GM18909 (cell line): Measurements from ENCODE around the gene FXYD2.

Source experiments
- ATAC-seq: cut with Tn5 transposase; IDR thresholded peaks from one replicate; pipeline ENCODE4 v1.9.1; 2021; ENCODE audit warnings: mild to moderate bottlenecking; ENCODE audit not compliant: unreplicated experiment, poor library complexity

Gene FXYD2

DNA sequence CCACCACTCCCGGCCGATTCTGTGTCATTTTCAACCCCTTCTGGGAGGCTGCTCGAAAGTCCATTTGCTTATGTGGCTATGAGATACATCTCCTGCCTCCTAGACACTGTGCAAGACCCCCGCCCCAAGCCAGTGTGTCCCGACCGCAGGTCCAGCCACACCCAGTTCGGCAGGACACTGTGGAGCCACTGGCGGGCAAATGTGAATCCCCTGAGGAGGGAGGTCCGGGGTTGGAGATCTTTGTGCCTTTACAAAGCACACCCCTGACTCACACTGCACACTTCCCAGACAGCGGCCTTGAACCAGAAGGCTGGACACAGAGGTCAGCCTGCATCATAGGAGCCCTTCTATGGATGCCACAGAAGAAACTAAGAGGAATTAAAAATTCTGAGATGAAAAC lies 34.5 kb upstream of the FXYD2 start:
- ATAC-seq, result no peak

DNA sequence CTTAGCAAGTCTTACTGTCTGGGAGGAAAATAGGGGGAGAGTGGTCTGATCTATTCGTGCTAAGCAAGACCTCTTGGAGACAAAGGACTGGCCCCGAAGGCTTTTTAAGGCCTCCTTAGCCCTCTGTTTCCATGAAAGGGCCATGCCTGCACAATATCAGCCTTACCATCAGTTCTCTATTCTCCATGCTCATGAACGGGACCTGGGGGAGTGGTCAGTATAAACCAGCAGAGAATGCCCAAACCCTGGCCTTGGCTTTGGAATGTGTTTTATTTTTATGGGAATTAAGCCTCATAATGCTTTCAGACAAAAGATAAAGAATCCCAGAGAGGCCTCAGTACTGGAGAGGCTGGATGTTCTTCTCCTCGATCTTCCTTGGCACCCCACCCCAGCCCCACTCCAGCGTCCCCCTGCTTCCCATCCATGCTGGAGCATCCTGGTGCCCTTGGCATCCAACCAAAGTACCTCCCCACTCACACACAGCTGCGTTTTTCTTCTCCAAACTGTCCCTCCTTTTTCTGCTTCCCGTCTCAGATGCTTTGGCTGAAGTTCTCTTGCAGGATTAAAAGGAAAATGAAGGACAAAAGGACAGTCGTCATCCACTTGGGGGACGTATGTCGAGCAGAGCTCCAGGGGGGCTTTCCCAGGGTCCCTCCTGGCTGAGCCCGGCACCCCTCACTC lies 33.3 kb upstream of the FXYD2 start:
- no peak for ATAC-seq

DNA sequence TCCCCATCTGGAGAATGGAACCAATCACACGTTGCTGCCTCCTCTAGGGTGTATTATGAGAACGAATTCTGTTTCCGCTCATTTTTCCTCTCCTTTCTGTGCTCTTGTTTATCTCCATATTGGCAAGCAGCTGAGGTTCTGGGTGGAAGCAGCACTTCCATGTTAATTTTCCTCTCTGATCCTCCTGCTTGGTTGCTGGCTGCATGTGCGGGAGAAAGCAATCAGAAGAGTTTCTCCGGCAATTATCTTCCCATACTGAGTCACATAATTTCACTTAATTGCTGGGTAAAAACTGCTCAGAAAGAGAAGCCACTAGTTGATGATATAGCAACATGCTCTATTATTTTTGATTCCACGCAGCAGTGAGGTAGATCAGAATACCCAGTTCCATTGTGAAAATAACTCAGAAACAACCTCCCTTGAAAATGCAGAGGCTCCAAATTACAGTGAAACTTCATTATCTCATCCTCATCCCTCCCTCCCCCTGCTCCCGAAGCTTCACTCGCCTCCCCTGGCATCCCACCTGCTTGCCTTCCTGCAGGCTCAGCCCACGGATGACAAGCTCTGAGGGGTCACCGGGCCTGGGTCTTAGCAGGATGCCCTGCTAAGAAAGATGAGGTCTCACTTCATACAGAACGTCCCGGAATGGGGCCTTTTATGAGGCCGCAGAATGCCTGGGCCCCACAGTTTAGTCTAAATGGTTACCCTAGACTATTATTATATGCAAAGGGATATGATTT lies 31.5 kb upstream of the FXYD2 start:
- no peak for ATAC-seq

DNA sequence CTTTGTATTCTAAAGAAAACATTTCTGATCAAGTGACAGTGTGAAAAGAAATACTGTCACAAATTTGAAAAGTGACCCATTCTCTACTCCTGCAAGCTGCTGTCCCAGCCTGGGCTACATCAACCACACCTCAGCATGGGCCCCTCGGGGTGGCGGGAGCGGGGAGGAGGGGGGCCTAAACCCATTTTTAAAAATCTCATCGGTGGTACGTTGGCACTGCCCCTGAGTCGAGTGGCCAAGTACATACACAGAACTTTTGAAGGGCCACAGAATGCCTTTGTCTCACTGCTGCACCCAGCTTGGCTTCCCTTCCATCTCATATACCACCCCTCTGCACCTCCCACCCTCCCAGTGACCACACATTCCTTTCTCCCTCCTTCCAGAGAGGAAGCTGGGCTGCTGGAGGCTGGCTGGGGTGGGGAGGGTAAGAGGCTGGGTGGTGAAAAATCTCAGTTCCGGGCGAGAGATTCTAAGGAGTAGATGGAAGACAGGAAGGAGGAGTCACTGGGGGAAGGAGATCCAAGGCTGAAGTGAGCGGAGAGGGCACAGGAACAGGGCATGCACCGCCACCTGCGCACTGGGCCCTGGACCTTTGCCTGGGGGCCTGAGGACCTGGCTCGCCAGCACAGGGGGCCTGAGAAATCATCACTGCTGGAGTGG lies 30.8 kb upstream of the FXYD2 start:
- ATAC-seq, result no peak

DNA sequence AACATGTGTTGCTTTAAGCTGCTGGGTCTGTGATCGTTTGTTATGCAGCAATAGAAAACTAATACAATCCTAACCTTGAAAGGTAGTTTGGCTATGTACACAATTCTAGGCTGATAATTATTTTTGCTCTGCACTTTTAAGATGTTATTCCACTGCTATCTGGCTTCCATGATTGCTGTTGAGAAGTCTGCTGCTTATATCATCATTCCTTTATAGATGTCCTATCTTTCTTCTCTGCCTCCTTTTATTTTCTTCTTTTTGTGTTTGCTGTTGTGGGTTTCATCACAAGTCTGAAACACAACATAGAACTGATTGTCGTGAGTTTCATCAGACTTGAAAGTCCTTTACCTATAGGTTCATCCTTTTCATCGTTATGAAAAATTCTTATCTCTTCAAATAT lies 27.8 kb upstream of the FXYD2 start:
- no peak for ATAC-seq

DNA sequence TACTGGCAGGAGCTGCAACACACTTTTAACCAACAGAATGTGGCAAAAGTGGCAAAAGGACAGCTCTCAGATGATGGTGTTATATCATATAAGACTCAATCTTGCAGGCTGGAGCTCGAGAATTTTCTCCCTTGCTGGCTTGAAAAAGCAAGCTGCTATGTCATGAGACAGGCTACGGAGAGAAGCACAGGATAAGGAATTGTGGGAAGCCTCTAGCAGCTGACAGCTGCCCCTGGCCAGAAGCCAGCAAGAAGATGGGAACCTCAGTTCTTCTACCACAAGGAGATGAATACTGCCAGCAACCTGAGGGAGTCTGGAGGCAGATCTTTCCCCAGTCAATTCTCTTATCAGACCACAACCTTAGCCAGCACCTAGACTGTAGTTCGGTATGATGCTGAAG lies 27.3 kb upstream of the FXYD2 start:
- ATAC-seq, result no peak

DNA sequence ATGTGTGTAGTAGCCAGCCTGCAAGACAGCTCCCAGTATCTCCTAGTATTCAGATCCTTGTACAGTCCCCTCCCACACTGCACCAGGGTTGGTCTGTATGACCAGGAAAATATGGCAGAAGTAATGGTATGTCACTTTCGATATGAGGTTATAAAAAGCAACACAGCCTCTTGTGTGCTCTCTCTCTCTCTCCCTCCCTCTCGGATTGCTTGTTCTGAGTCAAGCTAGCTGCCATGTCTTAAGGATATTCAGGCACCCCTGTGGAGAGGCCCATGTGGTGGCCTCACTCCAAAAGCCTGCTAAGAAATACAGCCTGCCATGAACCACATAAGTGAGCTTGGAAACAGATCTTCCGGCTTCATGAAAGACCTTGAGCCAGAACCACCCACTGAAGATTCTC lies 26.6 kb upstream of the FXYD2 start:
- no peak for ATAC-seq

DNA sequence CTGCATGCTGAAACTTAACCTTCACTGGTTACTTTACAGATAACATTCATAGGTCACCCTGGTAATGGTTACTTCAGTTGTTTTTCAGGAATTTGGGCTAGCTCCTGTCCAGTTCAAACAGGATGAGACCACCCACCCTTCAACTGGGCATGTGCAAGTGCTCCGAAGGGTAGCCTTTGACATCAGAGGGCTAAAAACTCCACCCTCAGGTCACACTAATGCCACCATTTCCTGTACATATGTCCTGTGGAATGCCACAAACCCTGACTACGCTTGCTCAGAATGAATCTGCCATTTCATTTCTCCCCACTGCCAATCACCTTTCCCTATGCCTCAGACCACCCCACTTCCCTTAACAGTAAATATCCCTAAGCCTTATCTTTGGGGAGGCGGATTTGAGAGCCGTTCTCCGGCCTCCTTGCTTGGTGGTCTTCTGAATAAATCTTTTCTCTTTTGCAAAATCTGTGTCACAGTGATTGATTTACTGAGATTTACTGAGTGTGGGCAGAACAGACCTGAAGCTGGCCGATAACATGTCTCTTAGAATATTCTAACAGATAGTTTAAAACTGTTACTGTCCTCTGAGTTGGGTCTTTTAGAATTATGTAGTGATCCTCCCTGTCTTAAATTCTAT lies 25.4 kb upstream of the FXYD2 start:
- no peak for ATAC-seq

DNA sequence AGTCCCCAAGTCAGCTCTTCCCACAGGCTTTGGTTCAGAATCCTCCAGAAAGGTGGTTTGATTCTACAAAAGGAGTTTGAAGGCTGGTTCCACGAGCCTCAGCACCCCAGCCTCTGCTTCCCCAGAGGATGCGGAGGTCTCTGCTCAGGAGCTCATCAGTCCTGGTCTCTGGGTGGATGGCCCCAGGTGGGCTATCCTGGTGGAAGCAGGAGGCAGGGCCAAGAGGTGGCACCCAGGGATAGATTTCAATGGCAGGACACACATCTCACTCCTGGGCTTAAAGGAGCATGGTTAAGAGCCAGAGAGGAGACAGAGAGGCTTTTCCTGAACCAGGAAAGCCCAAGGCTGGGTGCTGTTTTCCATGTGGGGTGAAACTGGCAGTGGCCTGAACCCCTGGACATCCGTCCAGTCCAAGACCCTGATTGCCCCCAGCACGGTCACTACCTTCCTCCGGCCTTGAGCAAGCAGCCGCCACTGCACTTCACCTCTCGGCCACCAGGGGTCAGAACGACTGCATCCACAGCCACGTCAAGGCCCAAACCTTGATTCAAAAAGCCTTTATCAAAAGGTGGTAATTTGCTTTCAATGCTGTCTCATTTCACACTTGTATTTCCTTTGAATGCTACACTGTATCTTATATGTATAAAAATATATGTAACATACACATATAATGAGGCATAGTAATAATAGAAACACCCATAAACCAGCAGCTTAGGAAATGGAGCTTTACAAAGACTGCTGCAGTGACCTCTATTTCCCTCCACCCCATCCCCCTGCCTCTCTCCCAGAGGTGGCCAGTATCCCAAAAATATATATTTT lies 19.3 kb upstream of the FXYD2 start:
- ATAC-seq, result peak; percentile 55

DNA sequence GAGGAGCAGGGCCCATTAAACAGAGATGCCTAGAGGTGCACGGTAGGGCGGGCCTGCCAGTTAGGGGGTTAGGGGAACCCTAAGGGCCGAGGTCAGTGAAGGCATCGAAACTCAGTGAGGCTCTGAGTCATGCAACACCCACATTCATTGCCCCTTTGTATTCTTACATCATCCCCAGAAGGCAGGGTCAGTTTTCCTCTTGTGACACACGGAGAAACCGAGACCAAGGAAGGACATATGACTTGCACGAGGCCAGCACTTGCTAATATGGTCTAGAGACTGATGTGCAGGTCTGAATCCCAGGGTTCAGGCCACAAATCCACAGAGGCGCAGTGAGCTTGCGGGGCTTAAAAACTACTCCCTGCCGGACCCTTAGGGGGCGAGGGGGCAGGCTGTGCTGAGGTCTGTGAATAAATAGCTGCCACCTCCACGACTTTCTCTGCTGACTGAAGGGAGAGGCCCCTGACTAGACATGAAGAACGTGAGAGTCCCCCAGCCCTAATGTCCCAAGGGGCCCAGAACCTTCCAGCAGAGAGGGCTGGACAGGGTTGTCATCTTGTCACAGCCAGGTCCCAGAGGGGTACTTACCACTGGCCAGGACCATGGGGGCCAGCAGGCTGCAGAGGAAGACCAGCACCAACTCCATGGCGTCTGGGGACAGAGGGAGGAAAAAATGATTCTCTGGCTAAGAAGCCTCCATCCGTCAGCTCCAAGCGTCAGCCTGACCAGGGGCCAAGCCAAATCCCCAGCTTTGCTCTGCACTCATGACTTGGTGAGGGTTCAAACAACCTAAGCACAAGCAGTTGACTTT lies 17.8 kb upstream of the FXYD2 start:
- no peak for ATAC-seq

DNA sequence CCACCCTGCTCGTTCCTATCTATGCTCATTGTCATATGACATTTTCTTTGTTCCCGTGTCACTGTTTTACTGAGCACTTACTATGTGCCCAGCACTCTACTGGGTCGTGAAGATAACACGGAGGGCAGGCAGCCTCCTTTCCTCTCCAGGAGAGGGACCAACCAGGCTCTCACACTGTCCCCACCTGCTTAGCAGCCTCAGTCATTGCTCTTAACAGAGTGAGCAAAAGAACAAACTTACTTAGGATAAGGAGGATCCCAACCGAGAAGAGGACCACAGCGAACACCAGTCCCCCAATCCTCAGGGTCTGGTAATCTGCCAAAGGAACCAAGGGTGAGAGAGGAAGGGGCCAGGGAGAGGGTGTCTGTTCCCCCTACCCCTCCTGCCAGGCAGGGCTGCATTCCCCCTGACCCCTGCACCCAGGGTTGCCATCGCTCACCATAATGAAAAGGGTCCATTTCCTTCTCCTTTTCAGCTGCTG lies 17.0 kb upstream of the FXYD2 start:
- ATAC-seq, result no peak

DNA sequence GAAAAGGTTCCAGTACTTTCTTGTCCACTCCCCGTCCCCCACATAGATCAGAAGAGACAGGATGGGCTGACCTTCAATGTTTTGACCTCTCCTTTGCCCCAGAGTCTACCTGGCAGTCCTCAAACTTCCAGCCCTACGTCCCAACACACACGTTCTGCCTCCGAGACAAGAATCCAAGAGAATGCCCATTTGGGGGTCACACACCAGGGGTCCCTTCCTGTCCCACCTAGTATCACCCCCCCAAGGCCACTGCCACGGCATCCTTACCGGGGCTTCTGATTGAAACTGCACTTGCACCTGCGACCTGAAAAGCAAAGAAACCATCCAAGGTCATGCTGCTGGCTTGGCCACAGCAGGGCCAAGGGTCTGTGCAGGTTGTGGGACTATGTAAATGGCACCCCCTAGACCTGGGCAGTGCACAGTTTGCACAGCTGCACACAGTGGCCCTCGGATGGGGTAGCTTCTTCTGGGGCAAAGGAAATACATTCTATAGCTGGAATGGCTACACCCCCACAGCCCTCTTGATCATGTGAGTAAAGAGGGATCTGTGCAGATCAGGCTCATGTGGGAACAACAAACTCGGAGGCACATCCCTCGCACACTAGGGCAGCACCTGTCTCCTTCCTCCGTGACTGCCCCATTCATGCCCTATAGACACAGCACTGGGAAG lies 16.5 kb upstream of the FXYD2 start:
- no peak for ATAC-seq

DNA sequence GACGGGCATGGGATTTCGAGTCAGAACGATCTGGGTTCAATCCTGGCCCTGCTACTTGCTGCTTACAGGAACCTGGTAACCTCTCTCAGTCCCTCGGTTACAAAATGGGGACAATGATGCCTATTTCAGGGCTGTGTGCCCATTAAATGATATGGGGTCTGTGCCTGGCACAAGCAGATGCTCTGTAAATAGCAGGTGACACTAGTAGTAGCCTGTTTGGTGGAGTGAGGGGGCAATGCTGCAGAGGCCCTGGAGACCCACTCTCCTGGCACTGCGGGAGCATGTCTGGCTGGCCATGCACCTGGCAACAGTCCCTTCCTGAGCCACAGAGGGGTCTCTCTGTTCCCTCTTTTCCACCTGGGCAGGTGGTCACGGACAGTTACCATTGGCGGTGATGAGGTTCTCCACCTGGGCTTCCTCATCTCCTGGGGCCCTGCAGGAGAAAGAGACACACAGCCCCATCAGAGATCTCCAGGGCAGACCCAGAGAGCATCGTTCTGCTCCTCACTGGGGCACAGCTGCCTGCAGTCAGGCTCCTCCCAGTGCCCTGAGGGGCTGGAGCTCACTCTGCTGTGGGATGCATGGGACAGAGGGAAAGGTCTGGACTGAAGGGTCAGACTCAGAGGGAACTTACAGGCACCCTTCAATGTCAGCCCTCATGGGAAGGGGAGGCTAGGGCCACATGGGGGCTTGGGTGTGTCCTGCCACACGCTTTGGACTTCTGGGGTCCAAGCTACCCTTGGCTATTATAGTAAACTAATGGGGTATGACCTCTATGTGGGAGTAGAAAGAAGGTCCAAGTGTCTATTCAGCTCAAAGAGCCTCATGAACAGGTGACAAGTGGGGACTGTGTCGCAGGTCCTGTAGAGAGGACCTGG lies 15.6 kb upstream of the FXYD2 start:
- ATAC-seq, result no peak

DNA sequence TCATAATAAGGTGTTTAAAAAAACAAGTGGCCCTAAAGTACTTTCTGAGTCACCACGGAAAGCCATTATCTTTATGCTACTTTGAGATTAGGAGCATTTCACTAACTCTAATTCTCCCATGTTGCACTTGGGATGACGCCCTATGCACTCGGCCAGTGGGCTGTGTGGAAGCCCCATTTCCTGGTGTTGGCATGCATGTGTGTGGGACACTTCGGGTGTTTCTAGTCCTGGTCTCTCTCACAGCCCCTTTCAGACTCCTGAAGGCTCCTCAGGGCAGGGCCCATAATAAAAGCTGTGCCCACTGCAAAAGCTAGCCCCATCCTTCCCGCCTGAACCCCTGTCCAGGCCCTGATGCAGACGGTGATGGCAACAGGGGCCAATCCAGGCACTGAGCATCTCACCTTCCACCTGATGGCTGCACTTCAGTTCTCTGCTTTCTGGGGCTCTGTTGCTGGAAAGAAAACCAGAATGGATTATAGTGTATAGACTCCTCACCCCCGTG lies 14.9 kb upstream of the FXYD2 start:
- no peak for ATAC-seq

DNA sequence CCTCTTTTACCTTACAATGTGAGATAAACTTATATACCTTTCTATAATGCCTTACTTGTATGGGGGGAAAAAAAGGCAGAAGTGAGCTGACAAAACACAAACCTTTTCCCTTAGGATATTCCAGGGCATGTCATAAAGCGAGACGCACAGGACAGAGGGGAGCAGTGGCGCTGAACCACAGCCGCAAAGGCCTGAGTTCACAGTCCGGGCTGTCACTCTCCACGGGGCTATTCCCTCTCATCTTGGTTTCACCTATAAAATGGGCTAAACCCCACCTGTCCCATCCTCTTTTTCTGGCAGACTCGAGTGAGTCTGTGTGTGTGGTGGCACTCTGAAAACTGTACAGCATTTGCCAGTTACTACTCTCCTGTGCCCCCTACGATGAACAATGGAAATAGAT lies 14.4 kb upstream of the FXYD2 start:
- ATAC-seq, result no peak

DNA sequence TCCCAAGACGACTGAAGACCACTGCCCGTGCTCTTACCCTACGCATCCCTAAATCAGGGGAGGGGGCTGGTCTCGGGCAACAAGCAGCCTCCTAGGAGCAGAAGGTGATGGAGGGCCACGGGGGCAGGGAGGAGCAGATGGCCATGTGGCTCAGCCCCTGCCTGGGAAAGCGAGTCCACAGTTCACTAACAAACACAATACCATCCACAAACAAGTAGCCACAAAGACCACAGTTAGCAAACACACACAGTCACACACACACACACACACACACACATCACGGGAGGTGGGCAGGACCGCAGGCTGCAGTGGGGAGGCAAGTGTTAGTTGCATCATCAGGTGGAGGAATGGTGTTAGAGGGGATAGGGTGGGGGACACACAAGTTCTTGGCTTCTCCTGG lies 13.2 kb upstream of the FXYD2 start:
- ATAC-seq, result no peak

DNA sequence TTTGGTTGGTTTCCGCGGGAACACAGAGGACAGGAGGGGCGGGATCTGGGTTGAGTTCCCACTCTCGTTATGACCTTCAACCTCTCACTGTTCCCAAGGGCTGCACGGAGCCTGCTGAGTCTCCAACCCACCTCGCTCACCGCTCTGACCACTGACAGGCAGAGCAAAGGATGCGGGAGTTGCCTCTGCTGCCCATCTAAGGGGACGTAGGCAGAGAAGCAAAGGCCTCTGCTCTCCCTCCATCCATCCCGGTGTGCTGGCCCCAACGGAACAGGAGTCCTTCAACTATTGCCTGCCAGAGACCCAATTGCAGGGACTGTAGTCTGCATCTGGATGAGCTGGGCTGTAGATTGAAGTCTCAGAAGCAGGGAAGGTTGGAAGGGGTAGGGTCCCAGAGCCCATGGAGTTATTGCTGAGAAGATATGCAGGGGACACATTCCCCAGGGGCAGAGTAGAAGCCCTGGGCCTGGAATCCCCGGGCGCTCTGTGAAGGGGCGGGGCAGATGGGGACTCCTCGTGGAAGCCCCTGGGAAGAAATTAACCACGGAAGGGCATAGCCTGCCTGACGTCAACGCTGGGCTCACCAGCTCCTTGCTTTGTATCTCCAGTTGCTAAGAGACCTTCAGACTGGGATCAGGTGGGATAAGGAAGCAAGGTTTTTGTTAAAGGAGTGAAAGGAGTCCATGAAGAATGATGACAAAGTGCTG lies 12.7 kb upstream of the FXYD2 start:
- ATAC-seq, result no peak
